MM.1S (cell line): Measurements from ENCODE around the gene TIMM8A.

Experiments
- DNase-seq: peaks from one replicate; pipeline ENCODE4 v3.0.0-alpha.2; 2015
- H2AFZ ChIP-seq: fragments of 300-600 bp; sonication (generic); 2 replicates; pipeline ENCODE4 v1.6.0; 2016; ENCODE audit warnings: antibody characterized with exemption, low read length
- H3F3A ChIP-seq: fragments of 300-600 bp; sonication (generic); 2 replicates; pipeline ENCODE4 v1.6.1; 2016; ENCODE audit warnings: mild to moderate bottlenecking, antibody characterized with exemption, low read length, moderate library complexity, mixed read lengths; ENCODE audit not compliant: insufficient read depth
- H3K27ac ChIP-seq: fragments of 300-600 bp; sonication (generic); 2 replicates; pipeline ENCODE4 v1.5.1; 2016; ENCODE audit warnings: mild to moderate bottlenecking, low read length
- H3K27me3 ChIP-seq: fragments of 300-600 bp; sonication (generic); replicated peaks from 2 replicates; pipeline ENCODE4 v1.6.0; 2016; ENCODE audit warnings: low read length; ENCODE audit not compliant: insufficient read depth
- H3K36me3 ChIP-seq: fragments of 300-600 bp; sonication (generic); replicated peaks from 2 replicates; pipeline ENCODE4 v1.6.1; 2016; ENCODE audit warnings: mild to moderate bottlenecking, low read length, mixed read lengths; ENCODE audit not compliant: insufficient read depth
- H3K4me1 ChIP-seq: fragments of 300-600 bp; sonication (generic); 2 replicates; pipeline ENCODE4 v1.6.1; 2016; ENCODE audit warnings: low read length, mixed read lengths
- H3K4me2 ChIP-seq: fragments of 300-600 bp; sonication (generic); 2 replicates; pipeline ENCODE4 v1.6.0; 2016; ENCODE audit warnings: low read depth, low read length
- H3K4me3 ChIP-seq: fragments of 300-600 bp; sonication (generic); 2 replicates; pipeline ENCODE4 v1.5.1; 2016; ENCODE audit warnings: low read length, mixed read lengths
- H3K79me2 ChIP-seq: fragments of 300-600 bp; sonication (generic); 2 replicates; pipeline ENCODE4 v1.6.1; 2016; ENCODE audit warnings: mixed run types, low read length, mixed read lengths
- H3K9ac ChIP-seq: fragments of 300-600 bp; sonication (generic); 2 replicates; pipeline ENCODE4 v1.6.1; 2016; ENCODE audit warnings: low read length, mixed read lengths
- H3K9me2 ChIP-seq: fragments of 300-600 bp; sonication (generic); replicated peaks from 2 replicates; pipeline ENCODE4 v1.6.1; 2016; ENCODE audit warnings: mild to moderate bottlenecking, low read length, mixed read lengths; ENCODE audit not compliant: insufficient read depth
- H3K9me3 ChIP-seq: fragments of 300-600 bp; sonication (generic); replicated peaks from 2 replicates; pipeline ENCODE4 v1.6.1; 2016; ENCODE audit warnings: mild to moderate bottlenecking, low read length, mixed read lengths; ENCODE audit not compliant: insufficient read depth
- H4K20me1 ChIP-seq: fragments of 300-600 bp; sonication (generic); 2 replicates; pipeline ENCODE4 v1.6.1; 2016; ENCODE audit warnings: mild to moderate bottlenecking, low read length, moderate library complexity, mixed read lengths; ENCODE audit not compliant: insufficient read depth
- EZH2 ChIP-seq: fragments of 300-600 bp; sonication (generic); optimal IDR thresholded peaks from 2 replicates; pipeline ENCODE3; 2017; ENCODE audit warnings: low read depth, mild to moderate bottlenecking, antibody characterized with exemption, low read length, mixed read lengths
- EZH2phosphoT487 ChIP-seq: fragments of 300-600 bp; sonication (generic); IDR thresholded peaks from 2 replicates; pipeline ENCODE4 v1.6.1; 2018; ENCODE audit warnings: antibody characterized with exemption, low read length
- TF ChIP-seq, protein P1 (sequence below): fragments of 300-600 bp; sonication (generic); IDR thresholded peaks from 2 replicates; pipeline ENCODE4 v1.5.1; 2016; ENCODE audit warnings: antibody characterized with exemption, low read length, mixed read lengths

The TIMM8A gene

DNA sequence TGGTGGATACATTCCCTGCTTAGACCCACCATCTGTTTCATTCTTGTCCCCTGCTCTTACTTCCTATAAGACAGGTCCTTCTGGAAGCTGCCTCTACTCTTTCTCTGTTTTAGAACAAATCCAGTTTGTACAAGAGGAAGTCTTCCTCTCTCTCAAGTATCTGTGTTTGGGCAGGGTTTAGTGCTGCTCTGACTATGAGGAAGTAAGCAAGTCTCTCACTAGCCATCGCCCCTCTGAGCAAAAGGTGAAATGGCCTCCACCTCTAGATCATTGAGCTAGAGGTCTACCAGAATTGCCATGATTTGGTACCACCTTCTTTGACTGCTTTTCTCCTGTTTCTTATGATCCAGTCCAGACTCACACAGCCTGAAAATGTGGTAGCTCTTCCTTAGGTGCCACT, 29.0 kb upstream of the TIMM8A start:
- H3K36me3 ChIP-seq, result no peaks in the 10 kb centered on the region
- H3K4me2 ChIP-seq, result no peak overlapping the region
- no peaks in the 10 kb centered on the region for H3K4me1 ChIP-seq
- no peak overlapping the region for H3K9ac ChIP-seq
- no peaks in the 10 kb centered on the region for H3K9me2 ChIP-seq
- no peaks in the 10 kb centered on the region for H3K9me3 ChIP-seq
- H4K20me1 ChIP-seq, result no peaks in the 10 kb centered on the region
- DNase-seq, result no peak
- no peaks in the 10 kb centered on the region for H3F3A ChIP-seq
- H3K27ac ChIP-seq, result no peak overlapping the region
- H3K4me3 ChIP-seq, result no peak overlapping the region
- H2AFZ ChIP-seq, result no peak overlapping the region
- H3K79me2 ChIP-seq, result no peaks in the 10 kb centered on the region
- no peaks in the 10 kb centered on the region for H3K27me3 ChIP-seq
- TF ChIP-seq EZH2 (no peak), EZH2phosphoT487 (no peak)
- TF ChIP-seq, protein P1, sequence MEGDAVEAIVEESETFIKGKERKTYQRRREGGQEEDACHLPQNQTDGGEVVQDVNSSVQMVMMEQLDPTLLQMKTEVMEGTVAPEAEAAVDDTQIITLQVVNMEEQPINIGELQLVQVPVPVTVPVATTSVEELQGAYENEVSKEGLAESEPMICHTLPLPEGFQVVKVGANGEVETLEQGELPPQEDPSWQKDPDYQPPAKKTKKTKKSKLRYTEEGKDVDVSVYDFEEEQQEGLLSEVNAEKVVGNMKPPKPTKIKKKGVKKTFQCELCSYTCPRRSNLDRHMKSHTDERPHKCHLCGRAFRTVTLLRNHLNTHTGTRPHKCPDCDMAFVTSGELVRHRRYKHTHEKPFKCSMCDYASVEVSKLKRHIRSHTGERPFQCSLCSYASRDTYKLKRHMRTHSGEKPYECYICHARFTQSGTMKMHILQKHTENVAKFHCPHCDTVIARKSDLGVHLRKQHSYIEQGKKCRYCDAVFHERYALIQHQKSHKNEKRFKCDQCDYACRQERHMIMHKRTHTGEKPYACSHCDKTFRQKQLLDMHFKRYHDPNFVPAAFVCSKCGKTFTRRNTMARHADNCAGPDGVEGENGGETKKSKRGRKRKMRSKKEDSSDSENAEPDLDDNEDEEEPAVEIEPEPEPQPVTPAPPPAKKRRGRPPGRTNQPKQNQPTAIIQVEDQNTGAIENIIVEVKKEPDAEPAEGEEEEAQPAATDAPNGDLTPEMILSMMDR, result no peak

DNA sequence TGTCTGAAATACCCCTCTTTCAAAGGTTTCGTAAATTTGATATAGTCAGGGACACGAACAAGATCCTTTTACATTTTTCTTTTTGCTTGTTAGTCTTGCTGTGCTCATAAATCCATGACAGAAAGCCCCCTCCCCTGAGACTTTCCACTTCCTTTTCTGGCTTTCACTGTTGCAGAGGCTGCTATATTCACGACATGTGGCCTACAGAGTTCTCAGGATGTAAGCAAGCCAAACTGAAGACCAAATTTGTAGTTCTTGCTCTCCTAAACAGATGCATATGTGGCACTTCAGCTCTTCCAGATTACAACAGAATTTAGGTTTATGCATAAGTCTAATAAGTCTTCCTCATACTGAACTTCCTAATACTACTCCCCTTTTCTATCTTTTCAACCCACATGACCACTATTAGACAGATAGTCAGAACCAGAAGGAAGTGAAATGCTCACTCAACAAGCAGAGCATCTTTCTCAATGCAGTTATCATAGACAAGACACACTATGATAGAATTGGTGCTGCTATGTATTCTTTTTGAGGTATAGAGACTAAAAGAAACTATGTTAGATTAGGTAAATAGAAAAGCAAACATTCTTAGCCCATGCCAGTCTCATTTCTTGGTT, 22.5 kb upstream of the TIMM8A start:
- Histone ChIP-seq H3K27ac (peak overlapping the region; percentile 38; the same call in 1 of the 2 replicates), H3K9me3 (no peaks in the 10 kb centered on the region), H3K4me1 (peaks cover 14% of the 10 kb centered on the region), H3K4me3 (no peak overlapping the region), H3K36me3 (no peaks in the 10 kb centered on the region), H3K79me2 (no peaks in the 10 kb centered on the region), H3K4me2 (no peak overlapping the region; the same call in 1 of the 2 replicates), H3F3A (no peaks in the 10 kb centered on the region), H3K9ac (no peak overlapping the region), H4K20me1 (no peaks in the 10 kb centered on the region), H2AFZ (0 out of 2 replicates have a peak overlapping the region, but pooled peaks have one; percentile 30), H3K9me2 (no peaks in the 10 kb centered on the region), H3K27me3 (no peaks in the 10 kb centered on the region)
- TF ChIP-seq EZH2 (no peak), EZH2phosphoT487 (no peak)
- TF ChIP-seq, protein P1, result no peak
- DNase-seq, result peak; percentile 21

DNA sequence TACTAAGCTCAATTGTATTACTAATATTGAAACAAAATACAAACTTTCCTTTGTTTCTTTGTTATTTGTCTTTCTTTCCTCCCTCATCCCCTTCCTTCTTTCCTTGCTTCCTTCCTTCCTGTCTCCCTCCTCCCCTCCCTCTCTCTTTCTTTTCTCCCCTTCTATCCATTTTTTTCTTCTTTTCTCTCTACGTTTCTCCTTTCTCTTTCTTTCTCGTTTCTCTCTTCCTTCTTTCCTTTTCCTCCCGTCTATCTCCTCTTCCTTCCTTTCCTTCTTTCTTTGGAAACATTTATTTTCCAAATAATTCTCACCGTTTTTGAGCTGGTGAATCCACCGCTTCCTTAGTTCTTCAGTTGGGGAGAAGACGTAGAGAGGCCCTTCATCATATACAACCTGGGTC, 21.1 kb upstream of the TIMM8A start:
- Histone ChIP-seq H3K4me1 (peaks cover 14% of the 10 kb centered on the region), H3K9ac (no peak overlapping the region)

More for the DNA sequence above, 21.1 kb upstream of the TIMM8A start:
- no peak overlapping the region for H3K4me2 ChIP-seq
- H3K79me2 ChIP-seq, result no peaks in the 10 kb centered on the region
- no peaks in the 10 kb centered on the region for H3F3A ChIP-seq
- H3K9me2 ChIP-seq, result no peaks in the 10 kb centered on the region
- H3K9me3 ChIP-seq, result no peaks in the 10 kb centered on the region
- DNase-seq, result no peak
- H2AFZ ChIP-seq, result no peak overlapping the region
- no peaks in the 10 kb centered on the region for H3K27me3 ChIP-seq
- H4K20me1 ChIP-seq, result no peaks in the 10 kb centered on the region
- TF ChIP-seq EZH2, result no peak
- TF ChIP-seq EZH2phosphoT487, result no peak
- TF ChIP-seq, protein P1, result no peak
- no peak overlapping the region for H3K27ac ChIP-seq
- no peaks in the 10 kb centered on the region for H3K36me3 ChIP-seq
- H3K4me3 ChIP-seq, result no peak overlapping the region
